MM.1S (cell line): ENCODE data around the gene ITGA3.

Source experiments
- EZH2 ChIP-seq: fragments of 300-600 bp; sonication (generic); optimal IDR thresholded peaks from 2 replicates; pipeline ENCODE3; 2017; ENCODE audit warnings: low read depth, mild to moderate bottlenecking, antibody characterized with exemption, low read length, mixed read lengths
- TF ChIP-seq, protein P1 (sequence below): fragments of 300-600 bp; sonication (generic); IDR thresholded peaks from 2 replicates; pipeline ENCODE4 v1.5.1; 2016; ENCODE audit warnings: antibody characterized with exemption, low read length, mixed read lengths

DNA sequence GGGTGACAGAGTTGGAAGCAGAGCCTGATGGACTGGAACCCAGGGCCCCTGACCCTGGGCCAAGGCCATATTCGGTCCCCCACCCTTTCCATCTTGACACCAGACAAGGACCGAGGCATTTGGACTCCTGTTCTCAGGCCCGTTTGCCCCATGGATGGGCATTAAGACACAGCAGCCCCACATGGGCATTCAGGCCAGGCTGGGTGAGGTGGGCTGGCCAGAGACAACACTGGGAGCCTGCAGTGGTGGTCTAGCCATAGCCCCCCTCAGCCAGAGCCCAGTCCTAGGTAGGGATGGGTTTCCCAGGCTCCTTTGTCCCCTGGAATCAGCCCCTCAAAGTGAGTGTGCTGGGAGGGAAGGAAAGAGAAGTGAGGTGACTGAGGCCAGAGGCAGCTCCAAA, 40.8 kb downstream of the ITGA3 start:
- no peak for TF ChIP-seq EZH2
- TF ChIP-seq, protein P1, sequence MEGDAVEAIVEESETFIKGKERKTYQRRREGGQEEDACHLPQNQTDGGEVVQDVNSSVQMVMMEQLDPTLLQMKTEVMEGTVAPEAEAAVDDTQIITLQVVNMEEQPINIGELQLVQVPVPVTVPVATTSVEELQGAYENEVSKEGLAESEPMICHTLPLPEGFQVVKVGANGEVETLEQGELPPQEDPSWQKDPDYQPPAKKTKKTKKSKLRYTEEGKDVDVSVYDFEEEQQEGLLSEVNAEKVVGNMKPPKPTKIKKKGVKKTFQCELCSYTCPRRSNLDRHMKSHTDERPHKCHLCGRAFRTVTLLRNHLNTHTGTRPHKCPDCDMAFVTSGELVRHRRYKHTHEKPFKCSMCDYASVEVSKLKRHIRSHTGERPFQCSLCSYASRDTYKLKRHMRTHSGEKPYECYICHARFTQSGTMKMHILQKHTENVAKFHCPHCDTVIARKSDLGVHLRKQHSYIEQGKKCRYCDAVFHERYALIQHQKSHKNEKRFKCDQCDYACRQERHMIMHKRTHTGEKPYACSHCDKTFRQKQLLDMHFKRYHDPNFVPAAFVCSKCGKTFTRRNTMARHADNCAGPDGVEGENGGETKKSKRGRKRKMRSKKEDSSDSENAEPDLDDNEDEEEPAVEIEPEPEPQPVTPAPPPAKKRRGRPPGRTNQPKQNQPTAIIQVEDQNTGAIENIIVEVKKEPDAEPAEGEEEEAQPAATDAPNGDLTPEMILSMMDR = no peak
